Fibroblast of pulmonary artery (primary cell): ENCODE results near the gene JAML.
"Not testable (repeated sequence)": the region's sequence is repeated elsewhere in the genome, so short reads cannot be mapped to it uniquely, and the experiment has no call there.

Experiments used
- DNase-seq: peaks from one replicate; pipeline ENCODE4 v3.0.0-alpha.2; 2010; ENCODE audit warnings: low read depth
- H3K4me3 ChIP-seq: replicated peaks from 2 replicates; pipeline ENCODE4 v1.5.1; 2011; ENCODE audit warnings: low read depth, mild to moderate bottlenecking, control low read depth, low read length, moderate library complexity
- CTCF ChIP-seq: IDR thresholded peaks from 2 replicates; pipeline ENCODE4 v1.5.1; 2011; ENCODE audit warnings: mild to moderate bottlenecking, control low read depth, low read length, inconsistent platforms; ENCODE audit errors: missing control alignments

The JAML gene

GRCh38 chr11:118200497-118200896, 24.3 kb downstream of the JAML start:
- TF ChIP-seq CTCF: no peak
- H3K4me3 ChIP-seq: no peak overlapping the region
- no peak for DNase-seq

GRCh38 chr11:118199135-118199534, 25.7 kb downstream of the JAML start:
- DNase-seq: no peak
- no peak for TF ChIP-seq CTCF
- H3K4me3 ChIP-seq: no peak overlapping the region

GRCh38 chr11:118198370-118198769, 26.4 kb downstream of the JAML start:
- peak; percentile 64 for DNase-seq
- no peak overlapping the region for H3K4me3 ChIP-seq
- peak; percentile 92 for TF ChIP-seq CTCF

GRCh38 chr11:118194835-118195627, 29.8 kb downstream of the JAML start:
- no peak for TF ChIP-seq CTCF
- H3K4me3 ChIP-seq: no peak overlapping the region
- peak; percentile 76 for DNase-seq

- no peak overlapping the region for H3K4me3 ChIP-seq
- no peak for DNase-seq
- TF ChIP-seq CTCF: no peak
Observed at GRCh38 chr11:118193910-118194566, 30.8 kb downstream of the JAML start.

- H3K4me3 ChIP-seq, DNase-seq: not testable (repeated sequence)
Observed at GRCh38 chr11:118192817-118193216, 32.0 kb downstream of the JAML start.

- not testable (repeated sequence) for DNase-seq, H3K4me3 ChIP-seq
Observed at GRCh38 chr11:118190942-118191506, 33.8 kb downstream of the JAML start.
